Stimulated activated CD8-positive, alpha-beta memory T cell treated with anti-CD3 and anti-CD28 coated beads, Interleukin-2, amount 100 ng/mL, for 1 hour (primary cell): Measurements from ENCODE around the gene TBC1D24.

Source experiments
- DNase-seq, 2 donors: peaks; one replicate each; pipeline ENCODE4 v3.0.0-alpha.2; 2020; ENCODE audit warnings: low read depth in 2 of 2

Gene TBC1D24

DNA sequence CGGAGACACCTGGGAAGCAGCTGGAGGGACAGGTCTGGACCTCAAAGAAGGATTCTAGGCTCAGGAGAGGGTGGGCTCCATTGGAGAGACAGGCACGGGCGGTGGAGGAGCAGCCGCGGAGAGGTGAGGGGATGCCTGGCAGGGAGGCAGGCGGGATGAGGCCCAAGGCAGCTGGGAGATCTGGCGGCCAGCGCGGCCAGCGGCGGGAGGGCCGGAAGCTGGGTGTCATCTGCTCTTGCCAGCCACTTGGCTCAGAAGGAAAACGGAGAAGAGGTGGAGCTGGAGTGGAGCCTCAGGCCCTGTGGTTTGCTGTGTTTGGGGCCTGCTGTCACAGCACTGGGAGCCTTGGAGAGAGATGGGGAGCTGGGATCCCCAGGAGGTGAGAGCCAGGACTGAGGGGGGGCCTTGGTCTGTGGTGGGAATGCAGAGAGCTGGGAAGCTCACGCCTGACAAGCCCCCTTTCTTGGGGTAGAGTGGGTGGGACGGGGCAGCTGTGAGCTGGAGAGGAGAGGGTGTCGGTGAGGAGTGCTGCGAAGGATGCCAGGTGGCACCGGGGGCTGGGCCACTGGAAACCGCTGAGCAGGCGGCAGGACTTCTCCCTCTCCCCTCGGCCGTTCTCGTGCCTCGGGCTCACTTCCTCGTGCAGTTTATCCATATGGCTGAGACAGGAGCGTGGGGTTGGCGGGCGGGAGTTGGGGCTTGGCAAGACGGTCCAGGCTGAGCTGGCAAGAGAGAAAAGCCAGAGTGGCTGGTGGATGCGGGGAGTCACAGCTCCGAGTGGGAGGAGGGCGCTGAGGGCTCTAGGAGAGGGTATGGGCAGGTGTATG lies 8.0 kb downstream of the TBC1D24 start:
- DNase-seq: no peak

DNA sequence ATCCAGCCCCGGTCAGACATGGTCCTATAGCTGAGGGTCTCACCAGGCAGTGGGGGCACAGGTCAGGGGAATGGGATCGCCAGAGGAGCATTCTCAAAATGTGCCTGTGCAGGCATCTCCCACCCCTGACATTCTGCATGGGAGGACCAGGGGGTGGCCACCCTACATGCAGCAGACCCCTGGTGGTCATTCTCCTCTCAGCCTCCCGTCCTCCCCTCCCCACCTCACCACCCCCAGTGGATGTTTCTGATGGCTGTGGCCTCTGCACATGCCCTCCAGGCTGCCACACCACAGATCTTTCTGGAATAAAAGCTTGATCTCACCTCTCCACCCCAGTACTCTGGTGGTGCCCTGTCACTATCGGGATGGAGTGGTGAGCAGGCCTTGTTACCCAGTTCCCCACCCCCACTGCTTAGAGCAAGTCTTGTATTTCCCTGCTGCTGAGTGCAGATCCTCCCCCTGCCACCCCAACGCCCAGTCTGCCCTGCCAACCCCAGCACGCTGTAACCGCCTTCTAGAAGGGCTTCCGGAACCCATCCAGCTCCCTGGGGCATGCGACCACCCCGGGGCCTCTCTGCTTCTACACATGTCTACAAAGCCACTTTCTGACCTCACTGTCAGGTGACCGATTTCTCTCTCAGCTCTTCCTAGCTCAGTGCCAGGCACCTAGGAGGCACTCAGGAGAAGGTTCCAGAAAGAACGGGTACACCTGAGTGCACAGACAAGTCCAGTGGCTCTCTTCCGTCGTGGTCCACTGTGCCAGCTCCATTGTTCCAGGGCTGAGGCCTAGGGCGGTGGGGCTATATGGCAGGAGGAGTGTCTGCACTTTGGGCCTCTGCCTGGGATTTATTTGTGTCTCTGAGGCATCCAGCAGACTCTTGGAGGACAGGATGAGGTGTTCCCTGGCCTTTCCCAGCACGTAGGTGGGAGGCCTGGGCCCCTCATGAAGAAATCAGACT lies 9.3 kb downstream of the TBC1D24 start:
- DNase-seq: no peak

DNA sequence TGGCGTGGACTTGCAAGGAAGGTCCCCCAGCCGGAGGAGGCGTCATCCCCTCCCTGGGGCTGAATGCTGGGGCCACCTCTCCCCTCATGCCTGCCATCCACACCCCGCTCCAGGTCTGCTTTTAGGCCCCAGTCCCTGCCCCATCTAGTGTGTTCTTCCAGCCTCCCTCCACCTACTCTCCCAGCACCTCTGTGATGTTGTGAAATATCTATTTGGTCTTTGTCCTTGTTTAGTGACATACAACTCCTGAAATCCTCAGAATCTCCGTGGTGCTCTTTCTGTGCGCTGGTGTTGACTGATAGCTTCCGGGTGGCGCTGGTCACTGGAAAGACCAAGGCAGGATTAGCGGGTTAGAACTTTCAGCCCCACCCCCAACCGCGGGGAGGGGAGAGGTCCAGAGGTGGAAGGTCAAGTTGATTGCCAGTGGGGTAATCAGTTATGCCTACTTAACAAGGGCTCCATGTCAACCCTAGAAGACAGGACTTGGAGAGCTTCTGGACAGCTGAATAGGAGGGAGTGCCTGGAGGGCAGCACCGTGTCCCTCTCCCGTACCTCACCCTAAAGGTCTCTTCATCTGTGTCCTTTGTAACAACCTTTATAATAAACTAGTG lies 10.1 kb downstream of the TBC1D24 start:
- DNase-seq: no peak

DNA sequence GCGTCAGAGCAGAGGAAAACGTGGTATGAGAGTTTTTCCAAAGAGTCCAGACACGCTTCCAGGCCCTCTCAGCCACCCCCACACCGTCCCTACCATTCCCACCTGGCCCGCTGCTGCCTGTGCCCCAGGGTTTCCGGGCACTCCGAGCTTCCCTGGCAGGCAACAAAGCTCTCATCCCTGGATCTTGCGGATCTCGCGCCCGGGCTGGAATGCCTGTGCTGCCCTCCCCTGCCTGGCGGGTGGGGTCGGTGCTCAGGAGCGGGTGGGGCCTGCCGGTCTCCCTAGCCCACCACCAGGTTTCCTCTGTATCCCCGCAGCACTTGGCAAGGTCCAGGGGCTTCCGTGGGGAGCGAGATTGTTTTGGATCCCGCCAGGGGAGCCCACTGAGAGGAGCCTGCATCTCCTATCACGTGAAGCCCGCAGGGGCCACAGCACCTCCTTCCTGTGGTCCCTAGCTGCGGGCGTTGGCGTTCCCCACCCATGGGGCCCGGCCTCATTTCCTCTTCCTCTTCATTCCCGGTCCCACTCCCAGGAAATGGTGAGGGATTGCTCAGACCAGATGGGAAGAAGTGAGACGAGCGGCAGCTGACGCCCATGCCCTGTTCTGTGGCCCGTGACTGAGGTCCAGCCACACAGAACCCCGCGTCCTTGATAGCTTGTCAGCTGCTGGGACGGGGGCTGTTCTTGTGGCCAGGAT lies 11.0 kb downstream of the TBC1D24 start:
- DNase-seq: no peak

DNA sequence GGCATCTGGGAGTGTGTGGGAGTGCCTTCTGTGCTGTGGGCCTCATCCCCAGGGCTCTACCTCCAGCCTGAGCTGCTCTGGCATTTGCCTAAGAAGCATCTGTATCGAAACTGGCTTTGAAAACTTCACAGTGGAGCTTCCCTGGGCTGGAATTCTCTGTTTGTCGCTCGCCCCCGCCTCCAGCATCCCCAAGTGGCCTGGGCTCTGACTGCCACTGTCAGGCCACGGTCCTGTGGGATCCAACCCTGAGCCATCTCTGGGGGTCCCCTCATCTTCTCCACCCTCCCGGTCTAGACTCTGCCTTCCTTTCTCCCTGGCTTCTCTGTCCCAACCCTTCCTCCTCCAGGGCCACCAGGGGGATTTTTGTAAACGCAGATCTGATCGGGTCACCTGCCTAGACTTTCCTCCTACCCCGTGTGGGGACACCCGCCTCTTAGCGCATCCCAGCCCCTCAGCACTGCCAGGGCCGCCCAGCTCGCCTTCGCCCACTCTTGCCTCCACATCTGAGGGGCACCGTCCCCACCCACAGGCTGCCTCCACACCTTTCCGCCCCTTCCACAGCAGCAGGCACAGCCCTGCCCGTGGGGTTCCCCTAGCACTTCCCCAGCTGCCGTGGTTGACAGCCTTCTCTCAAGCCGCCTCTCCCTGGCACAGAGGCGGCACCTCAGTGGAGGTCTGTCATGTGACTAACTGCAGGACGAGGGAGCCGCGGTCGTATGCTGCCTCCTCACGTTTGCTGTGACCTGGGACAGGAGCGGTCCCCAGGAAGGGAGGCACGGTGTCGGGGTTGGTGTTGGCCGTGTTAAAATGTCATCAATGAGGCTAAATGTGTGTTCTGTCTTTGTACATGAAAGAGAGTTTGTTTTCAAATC lies 12.0 kb downstream of the TBC1D24 start:
- peak; percentile 51 to 67 for DNase-seq

DNA sequence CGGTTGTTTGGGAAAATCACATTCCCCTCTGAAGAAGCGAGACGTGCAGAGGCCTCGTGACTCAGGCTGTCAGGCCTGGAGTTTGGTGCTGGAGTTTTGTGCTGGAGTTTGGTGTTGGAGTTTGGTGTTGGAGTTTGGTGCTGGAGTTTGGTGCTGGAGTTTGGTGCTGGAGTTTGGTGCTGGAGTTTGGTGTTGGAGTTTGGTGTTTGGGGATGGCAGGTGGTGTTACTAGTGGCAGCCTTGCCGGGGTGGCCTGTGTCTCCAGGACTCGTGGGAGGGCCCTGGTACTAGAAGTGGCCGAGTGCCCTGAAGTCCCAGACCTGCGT lies 12.6 kb downstream of the TBC1D24 start:
- no peak for DNase-seq

DNA sequence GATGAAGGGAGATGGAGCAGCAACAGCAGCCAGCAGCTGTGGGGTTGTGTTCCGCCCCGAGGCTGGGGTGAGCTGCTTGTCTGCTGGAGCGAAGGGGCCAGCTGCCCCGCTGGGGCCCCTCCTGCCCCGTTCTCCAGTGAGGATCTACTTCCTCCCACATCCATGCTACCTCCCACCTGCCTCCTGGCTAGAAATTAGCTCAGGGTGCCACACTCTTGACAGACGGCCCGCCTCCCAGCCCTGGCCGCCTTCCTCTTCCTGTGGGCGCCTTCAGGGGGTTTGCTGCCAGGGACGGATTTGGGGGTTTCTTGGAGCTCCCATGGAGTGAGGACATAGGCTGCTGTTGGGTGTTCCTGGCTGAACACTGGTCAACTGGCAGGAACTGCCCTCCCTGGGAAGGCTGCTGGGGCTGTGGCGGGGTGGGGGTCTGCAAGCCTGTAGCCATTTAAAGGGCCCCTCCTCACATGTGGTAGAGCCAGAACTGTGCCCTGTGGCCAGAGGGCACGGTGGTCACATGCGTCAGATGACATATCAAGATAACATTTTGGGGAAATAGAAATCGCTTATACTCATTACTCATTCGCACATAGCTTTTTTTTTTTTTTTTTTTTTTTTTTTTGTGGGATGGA lies 13.1 kb downstream of the TBC1D24 start:
- DNase-seq: no peak

DNA sequence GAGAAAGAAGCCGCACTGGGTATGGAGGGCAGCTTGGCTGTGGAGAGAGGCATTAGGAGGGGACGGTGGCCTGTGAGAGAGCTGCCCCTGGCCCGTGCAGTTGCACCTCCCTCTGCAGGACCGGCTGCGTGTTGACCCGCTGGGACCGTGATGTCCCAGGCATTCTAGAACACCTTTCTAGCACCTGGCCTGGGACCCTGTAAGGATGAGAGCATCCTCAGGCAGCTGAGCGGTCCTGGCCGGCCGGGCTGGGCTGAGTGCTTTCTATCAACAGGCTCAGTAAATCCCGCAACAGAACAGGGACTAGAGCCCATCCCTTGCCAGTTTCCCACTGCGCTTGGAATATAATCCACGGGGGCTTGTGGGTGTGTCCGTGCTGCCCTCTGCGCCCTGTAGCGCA lies 14.7 kb downstream of the TBC1D24 start:
- no peak for DNase-seq

DNA sequence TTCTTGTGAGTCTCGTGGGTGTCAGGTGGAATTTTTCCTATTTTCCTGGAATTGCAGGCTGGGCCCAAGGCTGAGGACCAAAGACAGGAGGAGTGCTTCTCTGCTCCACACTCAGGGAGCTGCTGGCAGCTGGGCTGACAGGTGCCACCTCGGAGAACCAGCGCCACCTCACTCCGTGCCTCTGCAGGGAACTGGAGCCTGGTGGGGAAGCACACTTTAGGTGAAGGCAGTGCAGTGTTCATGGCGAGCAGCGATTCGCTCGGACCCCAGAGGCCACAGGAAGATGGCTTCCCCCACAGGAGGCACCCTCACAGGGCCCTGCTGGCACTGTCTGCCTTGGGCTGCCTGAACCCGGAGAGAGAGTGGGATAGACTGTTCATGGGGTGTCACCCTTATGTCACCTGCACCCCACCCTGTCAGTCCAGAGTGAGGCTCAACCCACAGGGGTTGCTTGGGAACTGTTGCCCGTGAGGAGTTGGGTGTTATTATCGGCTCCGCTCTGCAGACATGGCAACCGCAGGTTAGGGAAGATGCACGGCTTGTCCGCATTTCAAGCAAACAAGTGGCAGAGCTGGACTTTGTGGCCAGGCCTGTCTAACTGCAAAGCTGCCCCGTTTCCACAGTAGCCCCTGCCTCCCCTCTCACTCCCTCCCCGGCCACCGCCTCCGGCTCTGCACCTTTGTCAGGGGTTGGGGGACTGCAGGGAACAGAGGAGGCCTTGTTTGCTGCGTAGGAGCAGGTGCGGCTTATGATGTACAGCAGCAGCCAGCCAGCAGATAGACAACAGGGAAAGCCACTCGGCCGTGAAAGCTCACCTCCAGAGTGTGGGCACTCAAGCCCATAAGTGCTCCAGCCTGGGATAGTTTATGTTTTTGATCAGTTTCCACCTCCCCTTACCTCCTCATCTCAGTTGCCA lies 15.5 kb downstream of the TBC1D24 start:
- DNase-seq: no peak

DNA sequence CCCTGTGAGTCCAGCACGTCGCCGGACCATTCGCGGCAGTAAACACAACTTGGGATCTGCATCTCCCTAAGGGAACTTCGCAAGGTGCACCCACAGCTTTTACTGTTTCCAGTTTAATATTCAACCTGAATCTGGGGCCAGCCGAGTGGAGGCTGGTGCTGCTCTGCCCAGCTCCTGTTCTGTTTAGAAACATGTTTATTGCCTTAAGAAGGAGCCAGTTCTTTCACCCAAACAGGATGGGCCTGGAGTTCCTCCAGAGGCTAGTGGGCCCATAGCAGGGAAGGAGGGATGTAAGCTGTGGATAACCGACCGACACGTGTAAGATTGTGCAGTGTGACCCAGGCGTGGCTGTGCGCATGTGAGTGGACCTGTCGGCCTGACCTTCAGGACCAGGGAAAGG lies 17.4 kb downstream of the TBC1D24 start:
- no peak for DNase-seq

DNA sequence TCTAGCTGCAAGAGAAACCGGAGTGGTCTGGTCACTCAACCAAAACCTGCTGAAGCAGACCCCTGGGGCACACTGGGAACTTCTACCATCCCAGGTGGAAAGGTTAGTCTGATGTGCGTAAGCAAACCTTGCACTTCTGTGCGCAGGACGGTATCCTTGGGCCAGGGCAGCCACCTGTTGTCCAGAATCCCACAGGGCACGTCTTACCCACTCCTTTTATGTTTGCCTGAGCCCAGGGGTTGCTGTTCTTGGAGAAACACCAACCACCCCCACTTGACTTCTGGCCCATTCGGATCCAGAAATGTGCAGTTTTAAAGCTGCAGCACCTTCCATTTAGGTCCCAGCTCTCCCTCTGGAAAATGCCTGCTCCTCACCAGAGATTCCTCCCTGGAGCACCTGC lies 18.7 kb downstream of the TBC1D24 start:
- no peak for DNase-seq

DNA sequence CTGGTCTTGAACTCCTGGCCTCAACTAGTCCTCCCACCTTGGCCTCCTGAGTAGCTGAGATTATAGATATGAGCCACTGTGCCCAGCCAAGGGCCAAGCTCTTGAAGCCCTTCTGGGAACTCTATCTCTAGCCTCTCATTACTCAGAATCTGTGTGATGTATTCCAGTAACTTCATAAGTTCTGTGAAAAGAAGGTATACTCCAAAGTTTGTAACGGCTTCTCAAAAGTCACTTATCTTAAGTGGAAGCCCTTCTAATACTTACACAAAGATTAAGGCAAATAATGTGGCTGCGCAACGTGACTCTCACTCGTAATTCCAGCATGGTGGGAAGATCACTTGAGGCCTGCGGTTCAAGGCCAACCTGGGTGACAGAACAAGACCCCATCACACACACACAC lies 19.7 kb downstream of the TBC1D24 start:
- no peak for DNase-seq

DNA sequence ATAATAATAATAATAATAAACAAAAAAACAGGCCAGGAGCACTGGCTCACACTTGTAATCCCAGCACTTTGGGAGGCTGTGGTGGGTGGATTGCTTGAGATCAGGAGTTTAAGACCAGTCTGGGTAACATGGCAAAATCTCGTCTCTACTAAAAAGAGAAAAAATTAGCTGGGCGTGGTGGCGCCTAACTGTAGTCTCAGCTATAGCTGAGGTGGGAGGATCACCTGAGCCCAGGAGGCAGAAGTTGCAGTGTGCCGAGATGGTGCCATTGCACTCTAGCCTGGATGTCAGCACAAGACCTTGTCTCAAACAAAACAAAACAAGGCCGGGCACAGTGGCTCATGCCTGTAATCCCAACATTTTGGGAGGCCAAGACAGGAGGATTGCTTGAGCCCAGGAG lies 20.1 kb downstream of the TBC1D24 start:
- DNase-seq: no peak

DNA sequence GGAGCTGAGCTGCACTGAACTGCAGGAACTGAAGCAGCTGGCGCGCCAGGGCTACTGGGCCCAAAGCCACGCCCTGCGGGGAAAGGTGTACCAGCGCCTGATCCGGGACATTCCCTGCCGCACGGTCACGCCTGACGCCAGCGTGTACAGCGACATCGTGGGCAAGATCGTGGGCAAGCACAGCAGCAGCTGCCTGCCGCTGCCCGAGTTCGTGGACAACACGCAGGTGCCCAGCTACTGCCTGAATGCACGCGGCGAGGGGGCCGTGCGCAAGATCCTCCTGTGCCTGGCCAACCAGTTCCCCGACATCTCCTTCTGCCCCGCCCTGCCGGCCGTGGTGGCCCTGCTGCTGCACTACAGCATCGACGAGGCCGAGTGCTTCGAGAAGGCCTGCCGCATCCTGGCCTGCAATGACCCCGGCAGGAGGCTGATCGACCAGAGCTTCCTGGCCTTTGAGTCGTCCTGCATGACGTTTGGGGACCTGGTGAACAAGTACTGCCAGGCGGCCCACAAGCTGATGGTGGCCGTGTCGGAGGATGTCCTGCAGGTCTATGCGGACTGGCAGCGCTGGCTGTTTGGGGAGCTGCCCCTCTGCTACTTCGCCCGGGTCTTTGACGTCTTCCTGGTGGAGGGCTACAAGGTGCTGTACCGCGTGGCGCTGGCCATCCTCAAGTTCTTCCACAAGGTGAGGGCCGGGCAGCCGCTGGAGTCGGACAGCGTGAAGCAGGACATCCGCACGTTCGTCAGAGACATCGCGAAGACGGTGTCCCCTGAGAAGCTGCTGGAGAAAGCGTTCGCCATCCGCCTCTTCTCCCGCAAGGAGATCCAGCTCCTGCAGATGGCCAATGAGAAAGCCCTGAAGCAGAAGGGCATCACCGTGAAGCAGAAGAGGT lies 21.5 kb downstream of the TBC1D24 start:
- DNase-seq: no peak

DNA sequence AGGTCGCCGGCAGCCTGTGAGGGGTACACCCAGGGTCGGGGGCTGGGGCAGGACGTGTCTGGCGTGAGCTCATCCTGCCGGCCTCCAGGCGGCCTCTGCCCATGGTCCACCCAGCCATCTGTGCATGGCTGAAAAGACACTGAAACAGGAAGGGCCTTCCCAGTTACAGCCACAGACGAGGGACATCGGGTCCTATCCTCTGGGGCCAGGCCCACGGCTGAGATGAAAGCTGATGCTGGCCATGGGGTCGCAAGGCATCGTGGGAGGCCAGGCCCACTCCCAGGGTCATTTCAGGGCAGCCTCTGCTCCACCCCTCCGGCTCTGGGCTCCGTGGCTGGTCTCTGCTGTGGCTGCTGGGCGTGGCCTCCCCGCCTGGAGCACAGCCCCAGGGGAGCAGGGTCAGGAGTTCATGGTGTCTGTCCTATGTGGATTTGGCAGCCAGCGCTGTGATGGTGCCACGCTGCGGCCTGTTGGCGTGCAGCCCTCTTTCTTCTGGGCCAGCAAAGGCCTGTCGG lies 22.2 kb downstream of the TBC1D24 start:
- DNase-seq: no peak

DNA sequence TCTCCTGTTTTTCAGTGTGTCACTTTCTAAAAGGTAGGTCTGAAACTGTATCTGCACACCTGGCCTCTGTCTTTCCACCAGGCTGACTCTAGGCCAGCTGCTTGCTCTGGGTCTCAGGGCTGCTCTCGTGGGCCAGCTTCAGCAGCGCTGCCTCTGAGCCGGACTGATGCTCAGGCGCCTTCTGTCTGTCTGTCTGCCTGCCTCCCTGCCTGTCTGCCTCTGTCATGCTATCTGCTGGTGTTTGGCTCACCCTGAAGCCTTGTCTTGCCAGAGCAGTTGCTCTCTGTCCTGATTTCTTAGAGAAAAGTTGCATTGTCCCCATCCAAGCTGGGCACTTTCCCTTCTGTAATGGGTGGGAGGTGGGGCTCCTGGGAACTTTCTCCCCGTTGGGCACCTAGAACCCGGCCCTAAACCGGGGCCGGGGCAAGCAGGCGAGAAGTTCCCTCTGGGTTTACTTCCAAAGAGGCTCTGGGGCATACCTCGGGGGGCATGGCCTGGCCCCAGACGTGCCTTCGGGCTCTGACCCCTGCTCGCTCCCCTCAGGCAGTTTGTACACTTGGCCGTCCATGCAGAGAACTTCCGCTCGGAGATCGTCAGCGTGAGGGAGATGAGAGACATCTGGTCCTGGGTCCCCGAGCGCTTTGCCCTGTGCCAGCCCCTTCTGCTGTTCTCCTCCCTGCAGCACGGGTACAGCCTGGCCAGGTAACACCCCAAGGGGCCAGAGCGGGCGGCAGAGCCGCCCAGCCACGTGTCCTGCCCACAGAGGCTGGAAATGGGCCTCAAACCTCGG lies 23.0 kb downstream of the TBC1D24 start:
- DNase-seq: no peak

DNA sequence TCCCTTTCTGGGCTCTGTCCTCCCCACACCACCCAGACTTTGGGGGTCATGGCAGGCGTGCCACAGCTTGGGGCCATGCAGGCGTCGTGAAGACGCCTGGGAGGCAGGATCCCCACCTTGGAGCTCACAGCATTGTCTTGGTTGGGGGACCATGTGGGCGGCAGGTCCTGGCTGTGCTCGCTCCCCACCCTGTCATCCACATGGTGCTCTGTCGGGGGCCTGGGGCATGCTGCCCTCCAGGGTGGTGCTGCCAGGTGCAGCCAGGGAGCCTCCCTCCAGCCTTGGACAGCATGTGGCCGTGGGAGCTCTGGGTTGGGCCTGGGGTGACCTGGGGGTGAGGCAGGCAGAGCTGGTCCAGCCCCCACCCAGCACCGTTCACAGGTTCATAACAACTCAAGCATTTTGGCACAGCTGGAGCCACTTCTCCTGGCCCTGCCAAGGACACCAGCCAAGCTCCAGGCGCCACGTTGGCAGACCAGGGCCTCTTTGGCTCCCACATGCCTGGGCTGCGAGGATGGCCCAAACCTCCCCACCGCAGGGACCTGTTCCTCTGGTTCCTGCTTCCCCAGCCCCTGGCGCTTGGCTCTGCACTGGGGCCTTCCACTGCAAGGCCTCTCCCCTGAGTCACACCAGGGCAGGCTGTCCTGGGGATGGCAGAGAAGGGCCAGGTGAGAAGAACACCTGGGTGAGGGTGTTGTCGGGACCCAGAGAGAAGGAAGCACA lies 23.8 kb downstream of the TBC1D24 start:
- no peak for DNase-seq
